ENCODE data around the gene ZBTB4.

DNA sequence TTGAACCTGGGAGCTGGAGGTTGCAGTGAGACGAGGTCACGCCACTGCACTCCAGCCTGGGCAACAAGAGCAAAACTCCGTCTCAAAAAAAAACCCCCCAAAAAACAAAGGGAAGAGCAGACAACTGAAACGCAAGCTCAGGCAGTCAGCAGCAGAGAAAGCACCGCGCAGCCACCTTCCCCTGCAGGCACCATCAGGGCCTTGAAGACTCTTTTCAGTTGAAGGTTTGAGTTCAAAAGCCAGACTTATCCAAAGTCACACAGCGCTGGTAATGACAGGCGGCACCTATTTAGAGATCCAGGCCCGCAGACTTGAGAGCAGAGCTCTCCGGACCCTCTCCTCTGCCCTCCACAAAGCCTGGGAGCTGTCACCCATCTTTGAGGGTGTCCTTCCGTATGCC lies 11.1 kb downstream of the ZBTB4 start:
- no peak for TF ChIP-seq POLR2AphosphoS5 (IDR thresholded peaks at IDR 0.05)
- no peak for TF ChIP-seq TAF1 (IDR thresholded peaks at IDR 0.05; ENCODE audit: low read depth)
- TF ChIP-seq, protein P1, sequence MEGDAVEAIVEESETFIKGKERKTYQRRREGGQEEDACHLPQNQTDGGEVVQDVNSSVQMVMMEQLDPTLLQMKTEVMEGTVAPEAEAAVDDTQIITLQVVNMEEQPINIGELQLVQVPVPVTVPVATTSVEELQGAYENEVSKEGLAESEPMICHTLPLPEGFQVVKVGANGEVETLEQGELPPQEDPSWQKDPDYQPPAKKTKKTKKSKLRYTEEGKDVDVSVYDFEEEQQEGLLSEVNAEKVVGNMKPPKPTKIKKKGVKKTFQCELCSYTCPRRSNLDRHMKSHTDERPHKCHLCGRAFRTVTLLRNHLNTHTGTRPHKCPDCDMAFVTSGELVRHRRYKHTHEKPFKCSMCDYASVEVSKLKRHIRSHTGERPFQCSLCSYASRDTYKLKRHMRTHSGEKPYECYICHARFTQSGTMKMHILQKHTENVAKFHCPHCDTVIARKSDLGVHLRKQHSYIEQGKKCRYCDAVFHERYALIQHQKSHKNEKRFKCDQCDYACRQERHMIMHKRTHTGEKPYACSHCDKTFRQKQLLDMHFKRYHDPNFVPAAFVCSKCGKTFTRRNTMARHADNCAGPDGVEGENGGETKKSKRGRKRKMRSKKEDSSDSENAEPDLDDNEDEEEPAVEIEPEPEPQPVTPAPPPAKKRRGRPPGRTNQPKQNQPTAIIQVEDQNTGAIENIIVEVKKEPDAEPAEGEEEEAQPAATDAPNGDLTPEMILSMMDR (IDR thresholded peaks at IDR 0.05; ENCODE audit: poor library complexity, severe bottlenecking): no peak
- TF ChIP-seq EZH2 (IDR thresholded peaks at IDR 0.05; ENCODE audit: borderline replicate concordance, insufficient read depth, low read length, poor library complexity, severe bottlenecking): no peak
- no peak for TF ChIP-seq RAD21 (conservative IDR thresholded peaks at IDR 0.05)
- TF ChIP-seq, protein P2, sequence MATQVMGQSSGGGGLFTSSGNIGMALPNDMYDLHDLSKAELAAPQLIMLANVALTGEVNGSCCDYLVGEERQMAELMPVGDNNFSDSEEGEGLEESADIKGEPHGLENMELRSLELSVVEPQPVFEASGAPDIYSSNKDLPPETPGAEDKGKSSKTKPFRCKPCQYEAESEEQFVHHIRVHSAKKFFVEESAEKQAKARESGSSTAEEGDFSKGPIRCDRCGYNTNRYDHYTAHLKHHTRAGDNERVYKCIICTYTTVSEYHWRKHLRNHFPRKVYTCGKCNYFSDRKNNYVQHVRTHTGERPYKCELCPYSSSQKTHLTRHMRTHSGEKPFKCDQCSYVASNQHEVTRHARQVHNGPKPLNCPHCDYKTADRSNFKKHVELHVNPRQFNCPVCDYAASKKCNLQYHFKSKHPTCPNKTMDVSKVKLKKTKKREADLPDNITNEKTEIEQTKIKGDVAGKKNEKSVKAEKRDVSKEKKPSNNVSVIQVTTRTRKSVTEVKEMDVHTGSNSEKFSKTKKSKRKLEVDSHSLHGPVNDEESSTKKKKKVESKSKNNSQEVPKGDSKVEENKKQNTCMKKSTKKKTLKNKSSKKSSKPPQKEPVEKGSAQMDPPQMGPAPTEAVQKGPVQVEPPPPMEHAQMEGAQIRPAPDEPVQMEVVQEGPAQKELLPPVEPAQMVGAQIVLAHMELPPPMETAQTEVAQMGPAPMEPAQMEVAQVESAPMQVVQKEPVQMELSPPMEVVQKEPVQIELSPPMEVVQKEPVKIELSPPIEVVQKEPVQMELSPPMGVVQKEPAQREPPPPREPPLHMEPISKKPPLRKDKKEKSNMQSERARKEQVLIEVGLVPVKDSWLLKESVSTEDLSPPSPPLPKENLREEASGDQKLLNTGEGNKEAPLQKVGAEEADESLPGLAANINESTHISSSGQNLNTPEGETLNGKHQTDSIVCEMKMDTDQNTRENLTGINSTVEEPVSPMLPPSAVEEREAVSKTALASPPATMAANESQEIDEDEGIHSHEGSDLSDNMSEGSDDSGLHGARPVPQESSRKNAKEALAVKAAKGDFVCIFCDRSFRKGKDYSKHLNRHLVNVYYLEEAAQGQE (IDR thresholded peaks at IDR 0.05; ENCODE audit: borderline replicate concordance): no peak

All from neural cell (in vitro differentiated cells).